Rectal smooth muscle tissue (tissue), 1 donor: ENCODE results near the gene PDZD2.
"Not testable (repeated sequence)": the region's sequence is repeated elsewhere in the genome, so short reads cannot be mapped to it uniquely, and the experiment has no call there.

ENCODE experiments used
- H3K27ac ChIP-seq: one replicate; pipeline ENCODE4 v1.7.0; 2013; ENCODE audit warnings: low read depth, low read length, inconsistent platforms
- H3K27me3 ChIP-seq: one replicate; pipeline ENCODE4 v1.7.0; 2013; ENCODE audit warnings: low read length; ENCODE audit not compliant: control insufficient read depth, insufficient read depth
- H3K36me3 ChIP-seq: one replicate; pipeline ENCODE4 v1.7.0; 2013; ENCODE audit warnings: low read length; ENCODE audit not compliant: control insufficient read depth, insufficient read depth
- H3K4me1 ChIP-seq: one replicate; pipeline ENCODE4 v1.7.0; 2013; ENCODE audit warnings: low read length; ENCODE audit not compliant: control insufficient read depth, insufficient read depth
- H3K4me3 ChIP-seq: one replicate; pipeline ENCODE4 v1.7.0; 2013; ENCODE audit warnings: low read length
- H3K9ac ChIP-seq: one replicate; pipeline ENCODE4 v1.7.0; 2013; ENCODE audit warnings: low read length

PDZD2 gene

GRCh38 chr5:32076699-32077695, 438.1 kb downstream of the PDZD2 start:
- Histone ChIP-seq H3K9ac (no peak overlapping the region), H3K27me3 (no peaks in the 10 kb centered on the region), H3K36me3 (no peaks in the 10 kb centered on the region)

GRCh38 chr5:32078855-32079254, 439.9 kb downstream of the PDZD2 start:
- not testable (repeated sequence) for H3K4me1 ChIP-seq, H3K9ac ChIP-seq, H3K36me3 ChIP-seq, H3K27ac ChIP-seq, H3K27me3 ChIP-seq, H3K4me3 ChIP-seq

More at GRCh38 chr5:32076699-32077695, 438.1 kb downstream of the PDZD2 start:
- H3K4me3 ChIP-seq: no peak overlapping the region
- H3K4me1 ChIP-seq: no peaks in the 10 kb centered on the region
- no peak overlapping the region for H3K27ac ChIP-seq

GRCh38 chr5:32080565-32080964, 441.6 kb downstream of the PDZD2 start:
- not testable (repeated sequence) for H3K4me1 ChIP-seq, H3K36me3 ChIP-seq, H3K4me3 ChIP-seq, H3K27ac ChIP-seq, H3K9ac ChIP-seq, H3K27me3 ChIP-seq

GRCh38 chr5:32082701-32083100, 443.8 kb downstream of the PDZD2 start:
- no peak overlapping the region for H3K27ac ChIP-seq
- no peaks in the 10 kb centered on the region for H3K36me3 ChIP-seq
- no peak overlapping the region for H3K4me3 ChIP-seq
- no peaks in the 10 kb centered on the region for H3K27me3 ChIP-seq
- H3K4me1 ChIP-seq: no peaks in the 10 kb centered on the region
- H3K9ac ChIP-seq: no peak overlapping the region

- H3K9ac ChIP-seq: no peak overlapping the region
- H3K4me1 ChIP-seq: no peaks in the 10 kb centered on the region
- H3K27ac ChIP-seq: no peak overlapping the region
- no peak overlapping the region for H3K4me3 ChIP-seq
- no peaks in the 10 kb centered on the region for H3K36me3 ChIP-seq
- no peaks in the 10 kb centered on the region for H3K27me3 ChIP-seq
These were observed 445.1 kb downstream of the PDZD2 start for GRCh38 chr5:32083981-32084430.

- Histone ChIP-seq H3K36me3 (no peaks in the 10 kb centered on the region), H3K27ac (no peak overlapping the region), H3K9ac (no peak overlapping the region), H3K4me3 (no peak overlapping the region), H3K27me3 (no peaks in the 10 kb centered on the region), H3K4me1 (no peaks in the 10 kb centered on the region)
These were observed 448.5 kb downstream of the PDZD2 start for GRCh38 chr5:32087086-32088082.

GRCh38 chr5:32088214-32088613, 449.3 kb downstream of the PDZD2 start:
- no peak overlapping the region for H3K9ac ChIP-seq
- no peak overlapping the region for H3K27ac ChIP-seq
- H3K27me3 ChIP-seq: no peaks in the 10 kb centered on the region
- H3K4me1 ChIP-seq: no peaks in the 10 kb centered on the region
- no peaks in the 10 kb centered on the region for H3K36me3 ChIP-seq
- no peak overlapping the region for H3K4me3 ChIP-seq

- H3K4me3 ChIP-seq: no peak overlapping the region
These were observed 450.4 kb downstream of the PDZD2 start for GRCh38 chr5:32089146-32090000.

GRCh38 chr5:32090026-32090754, 451.3 kb downstream of the PDZD2 start:
- Histone ChIP-seq H3K4me1 (peaks cover 4% of the 10 kb centered on the region), H3K27ac (no peak overlapping the region), H3K36me3 (no peaks in the 10 kb centered on the region), H3K27me3 (no peaks in the 10 kb centered on the region), H3K4me3 (no peak overlapping the region), H3K9ac (no peak overlapping the region)

More at GRCh38 chr5:32089146-32090000, 450.4 kb downstream of the PDZD2 start:
- no peak overlapping the region for H3K27ac ChIP-seq
- no peak overlapping the region for H3K9ac ChIP-seq
- H3K4me1 ChIP-seq: no peaks in the 10 kb centered on the region
- no peaks in the 10 kb centered on the region for H3K27me3 ChIP-seq
- H3K36me3 ChIP-seq: no peaks in the 10 kb centered on the region

- Histone ChIP-seq H3K4me3 (no peak overlapping the region), H3K36me3 (no peaks in the 10 kb centered on the region), H3K27me3 (no peaks in the 10 kb centered on the region), H3K9ac (no peak overlapping the region), H3K4me1 (peaks cover 4% of the 10 kb centered on the region), H3K27ac (no peak overlapping the region)
These were observed 451.8 kb downstream of the PDZD2 start for GRCh38 chr5:32090755-32091128.
